ENCODE results near the gene IPO11. TPM values are rescaled to one million over a fixed set of nuclear protein-coding genes. Genes with fewer than 3 reads are reported as not detected.
"Not testable (repeated sequence)": the region's sequence is repeated elsewhere in the genome, so short reads cannot be mapped to it uniquely, and the experiment has no call there.

Gene IPO11
- total RNA-seq, 1 experiment from 2014 or later = 30.7 TPM

- no peak for DNase-seq (ENCODE audit: low read depth)
Observed at GRCh38 chr5:62600560-62601252, 188.1 kb downstream of the IPO11 start.

DNA sequence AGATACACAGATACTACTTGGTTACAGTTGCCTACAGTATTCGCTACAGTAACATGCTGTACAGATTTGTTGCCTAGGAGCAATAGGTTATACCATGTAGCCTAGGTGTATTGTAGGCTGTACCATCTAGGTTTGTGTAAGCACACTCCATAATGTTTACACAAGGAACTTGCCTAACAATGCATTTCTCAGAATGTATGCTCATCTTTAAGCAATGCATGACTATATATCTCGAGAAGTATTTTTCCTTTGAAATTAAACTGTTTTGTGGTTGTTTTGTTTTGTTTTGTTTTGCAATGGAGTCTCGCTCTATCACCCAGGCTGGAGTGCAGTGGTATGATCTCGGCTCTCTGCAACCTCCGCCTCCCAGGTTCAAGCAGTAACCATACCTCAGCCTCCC lies 191.4 kb downstream of the IPO11 start:
- no peak for DNase-seq (ENCODE audit: low read depth)

GRCh38 chr5:62605638-62606037 lies 193.1 kb downstream of the IPO11 start:
- no peak for DNase-seq (ENCODE audit: low read depth)

- DNase-seq (ENCODE audit: low read depth) = no peak
Observed at GRCh38 chr5:62606878-62607277, 194.3 kb downstream of the IPO11 start.

DNA sequence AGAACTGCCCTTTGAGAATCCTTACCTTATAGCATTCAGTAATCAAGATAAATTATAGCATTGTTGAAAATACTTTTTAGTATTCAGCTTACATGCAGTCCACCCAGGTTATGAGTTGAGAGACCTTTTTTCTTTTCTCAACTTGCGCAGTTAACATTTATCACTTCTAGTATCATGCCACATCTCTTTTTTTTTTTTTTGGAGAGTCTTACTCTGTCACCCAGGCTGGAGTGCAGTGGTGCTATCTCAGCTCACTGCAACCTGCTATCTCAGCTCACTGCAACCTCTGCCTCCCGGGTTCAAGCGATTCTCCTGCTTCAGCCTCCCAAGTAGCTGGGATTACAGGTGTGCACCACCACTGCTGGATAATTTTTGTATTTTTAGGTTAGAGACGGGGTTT lies 195.1 kb downstream of the IPO11 start:
- no peak for DNase-seq (ENCODE audit: low read depth)

DNA sequence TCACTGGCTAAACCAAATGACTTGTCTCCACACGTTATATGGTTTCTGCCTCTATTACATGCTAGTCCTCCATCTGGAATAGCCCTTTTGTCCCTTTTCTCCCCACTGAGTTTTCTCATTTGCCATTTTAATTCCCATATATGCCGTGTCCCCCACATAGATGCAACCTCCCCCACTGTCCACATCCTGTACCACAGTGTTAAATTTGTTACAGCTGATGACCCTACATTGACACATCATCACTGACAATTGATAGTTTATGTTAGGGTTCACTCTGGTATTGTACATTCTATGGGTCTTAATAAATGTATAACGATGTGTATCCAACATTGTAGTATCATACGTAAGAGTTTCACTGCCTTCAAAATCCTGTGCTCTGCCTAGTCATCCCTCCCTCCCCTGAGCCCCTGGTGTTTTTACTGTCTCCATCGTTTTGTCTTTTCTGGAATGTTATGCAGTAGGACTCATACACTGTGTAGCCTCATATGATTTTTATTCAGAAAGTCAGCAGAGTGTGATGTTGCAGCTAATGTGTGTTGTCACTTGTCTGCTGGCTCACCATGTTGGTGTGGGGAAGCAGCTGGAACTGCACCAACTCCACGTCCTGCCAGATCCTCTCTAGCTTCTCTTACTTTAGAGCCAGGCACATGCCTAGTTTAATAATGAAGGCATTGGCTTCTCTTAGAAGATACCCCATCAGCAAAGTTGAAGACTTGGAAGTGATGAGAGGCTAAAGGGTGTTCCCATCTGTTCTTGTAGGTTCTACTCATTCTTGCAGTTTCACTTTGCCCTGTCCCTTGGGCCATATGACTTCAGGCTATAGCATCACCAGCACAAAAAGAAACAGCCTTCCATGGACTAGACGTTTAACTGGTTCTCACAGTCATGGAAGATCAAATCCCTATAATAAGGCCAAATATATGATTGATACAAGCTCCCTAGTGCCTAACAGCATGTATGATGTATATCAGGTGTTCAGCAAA lies 196.3 kb downstream of the IPO11 start:
- DNase-seq (ENCODE audit: low read depth) = no peak

DNA sequence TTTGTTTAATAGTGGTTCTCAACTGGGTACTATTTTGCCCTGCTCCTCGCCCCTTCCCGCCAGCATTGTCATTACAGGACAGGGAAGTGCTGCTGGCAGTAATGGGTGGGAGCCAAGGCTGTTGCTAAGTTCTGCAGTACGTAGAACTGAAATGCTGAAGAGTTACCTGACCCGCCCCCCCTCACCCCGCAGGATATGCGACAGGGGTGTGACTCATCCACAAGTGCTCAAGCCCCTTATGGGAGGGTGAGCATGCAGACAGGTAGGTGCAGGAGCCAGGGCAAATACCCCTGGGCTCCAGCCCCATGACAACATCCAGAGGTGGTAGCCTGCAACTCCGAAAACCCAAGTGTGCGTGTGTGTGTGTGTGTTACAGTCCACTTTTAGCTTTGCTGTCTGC lies 201.8 kb downstream of the IPO11 start:
- no peak for DNase-seq (ENCODE audit: low read depth)

DNA sequence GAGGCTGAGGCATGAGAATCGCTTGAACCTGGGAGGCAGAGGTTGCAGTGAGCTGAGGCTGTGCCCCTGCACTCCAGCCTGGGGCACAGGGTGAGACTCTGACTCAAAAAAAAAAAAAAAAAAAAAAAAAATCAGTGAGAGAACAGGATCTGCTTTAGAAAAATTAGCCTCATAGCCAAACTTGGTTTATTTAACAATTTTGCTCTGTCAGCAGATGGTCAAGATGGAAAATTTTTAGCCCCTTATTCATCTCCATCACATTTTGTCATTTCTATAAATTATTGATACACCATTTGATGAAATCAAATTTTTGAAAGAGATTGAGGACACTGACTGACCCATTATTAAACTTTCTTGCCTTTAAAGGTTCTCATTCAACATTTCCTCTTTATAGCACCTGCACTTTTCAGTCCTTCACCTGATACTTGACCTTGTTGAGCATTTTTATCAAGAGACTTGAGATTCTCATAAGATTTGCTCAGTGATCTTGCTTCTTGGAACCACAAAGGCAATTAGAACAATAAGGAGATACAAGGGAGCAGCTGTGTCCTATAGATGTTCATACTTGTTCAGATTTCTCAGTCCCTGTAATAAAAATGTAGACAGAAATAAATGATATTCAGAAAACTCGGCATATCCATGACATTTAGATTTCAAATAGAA lies 204.2 kb downstream of the IPO11 start:
- no peak for DNase-seq (ENCODE audit: low read depth)

- DNase-seq (ENCODE audit: low read depth) = no peak
Observed at GRCh38 chr5:62617943-62618342, 205.4 kb downstream of the IPO11 start.

GRCh38 chr5:62620761-62621160 lies 208.2 kb downstream of the IPO11 start:
- no peak for DNase-seq (ENCODE audit: low read depth)

DNA sequence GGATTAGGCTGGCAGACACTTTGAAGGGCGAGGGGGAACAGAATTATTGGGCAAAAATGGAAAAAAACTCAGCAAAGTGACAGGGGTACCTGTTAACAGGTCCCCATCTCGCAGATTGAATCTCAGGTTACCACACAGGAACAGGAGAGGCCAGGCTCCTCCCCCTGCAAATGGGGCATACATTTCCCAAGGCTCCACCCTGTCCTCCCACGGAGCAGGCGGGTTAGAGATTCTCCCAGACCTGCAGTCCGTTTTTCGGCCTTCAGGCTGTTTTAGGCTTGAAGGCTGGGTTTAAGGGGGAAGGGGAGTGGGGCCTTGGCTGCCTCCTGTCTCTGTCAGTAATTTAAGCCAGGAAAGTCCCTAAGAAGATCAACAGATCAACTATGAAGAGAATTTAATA lies 208.7 kb downstream of the IPO11 start:
- DNase-seq (ENCODE audit: low read depth) = peak; percentile 11

DNA sequence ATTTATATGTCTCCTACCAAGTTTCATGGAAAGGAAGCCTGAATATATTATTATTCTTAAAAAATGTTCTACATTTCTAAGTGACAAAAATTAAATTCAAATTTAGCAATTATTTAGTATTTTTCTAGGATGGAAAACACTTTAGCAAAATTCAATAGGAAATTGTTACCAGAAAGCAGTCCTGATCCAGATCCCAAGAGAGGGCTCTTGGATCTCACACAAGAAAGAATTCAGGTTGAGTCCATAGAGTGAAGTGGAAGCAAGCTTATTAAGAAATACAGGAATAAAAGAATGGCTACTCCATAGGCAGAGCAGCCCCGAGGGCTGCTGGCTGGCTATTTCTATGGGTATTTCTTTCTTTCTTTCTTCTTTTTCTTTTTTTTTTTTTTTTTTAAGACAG lies 210.7 kb downstream of the IPO11 start:
- DNase-seq (ENCODE audit: low read depth) = no peak

- DNase-seq (ENCODE audit: low read depth) = not testable (repeated sequence)
Observed at GRCh38 chr5:62624436-62624835, 211.9 kb downstream of the IPO11 start.

DNA sequence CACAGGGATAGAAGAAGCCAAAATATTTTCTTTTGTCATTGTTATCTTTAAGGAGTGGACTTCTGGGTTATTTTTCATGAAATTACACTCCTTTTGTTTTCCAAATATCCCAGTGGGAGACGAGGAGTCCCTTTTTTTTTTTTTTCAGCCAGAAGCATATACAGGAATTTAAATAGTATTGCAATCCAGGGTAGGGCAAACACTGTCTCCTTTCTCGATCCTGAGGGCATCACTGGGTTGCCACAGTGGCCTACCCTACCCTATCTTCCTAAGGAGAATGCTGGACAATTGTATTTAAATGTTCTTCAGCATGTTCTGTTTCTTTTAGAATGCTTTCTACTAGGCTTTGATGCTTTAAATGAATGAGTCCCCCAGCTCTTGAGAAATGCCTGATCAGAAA lies 214.0 kb downstream of the IPO11 start:
- no peak for DNase-seq (ENCODE audit: low read depth)

- no peak for DNase-seq (ENCODE audit: low read depth)
Observed at GRCh38 chr5:62627121-62627520, 214.6 kb downstream of the IPO11 start.

DNA sequence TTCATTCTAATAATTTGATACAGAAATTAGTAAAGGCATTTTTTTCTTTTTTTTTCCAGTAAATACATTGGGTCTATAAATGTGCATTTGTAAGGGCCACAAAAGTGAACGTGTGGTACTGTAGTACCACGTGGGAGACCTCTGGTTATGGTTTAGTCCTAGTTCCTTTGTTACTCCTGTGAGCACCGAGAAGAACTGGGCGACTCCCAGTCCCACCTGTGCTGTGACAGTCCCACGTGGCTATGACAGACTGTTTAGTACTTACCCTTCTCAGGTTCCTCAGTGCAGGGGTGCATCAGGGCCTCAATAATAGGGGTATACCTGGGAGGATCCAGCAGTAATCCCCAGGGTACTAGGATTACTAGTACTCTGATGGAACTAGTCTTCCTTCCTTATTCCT lies 215.3 kb downstream of the IPO11 start:
- no peak for DNase-seq (ENCODE audit: low read depth)

- DNase-seq (ENCODE audit: low read depth) = no peak
Observed at GRCh38 chr5:62631909-62632580, 219.5 kb downstream of the IPO11 start.

GRCh38 chr5:62633243-62633642 lies 220.7 kb downstream of the IPO11 start:
- no peak for DNase-seq (ENCODE audit: low read depth)

- DNase-seq (ENCODE audit: low read depth) = no peak
Observed at GRCh38 chr5:62640446-62640845, 227.9 kb downstream of the IPO11 start.

GRCh38 chr5:62642468-62642867 lies 229.9 kb downstream of the IPO11 start:
- DNase-seq (ENCODE audit: low read depth) = no peak

DNA sequence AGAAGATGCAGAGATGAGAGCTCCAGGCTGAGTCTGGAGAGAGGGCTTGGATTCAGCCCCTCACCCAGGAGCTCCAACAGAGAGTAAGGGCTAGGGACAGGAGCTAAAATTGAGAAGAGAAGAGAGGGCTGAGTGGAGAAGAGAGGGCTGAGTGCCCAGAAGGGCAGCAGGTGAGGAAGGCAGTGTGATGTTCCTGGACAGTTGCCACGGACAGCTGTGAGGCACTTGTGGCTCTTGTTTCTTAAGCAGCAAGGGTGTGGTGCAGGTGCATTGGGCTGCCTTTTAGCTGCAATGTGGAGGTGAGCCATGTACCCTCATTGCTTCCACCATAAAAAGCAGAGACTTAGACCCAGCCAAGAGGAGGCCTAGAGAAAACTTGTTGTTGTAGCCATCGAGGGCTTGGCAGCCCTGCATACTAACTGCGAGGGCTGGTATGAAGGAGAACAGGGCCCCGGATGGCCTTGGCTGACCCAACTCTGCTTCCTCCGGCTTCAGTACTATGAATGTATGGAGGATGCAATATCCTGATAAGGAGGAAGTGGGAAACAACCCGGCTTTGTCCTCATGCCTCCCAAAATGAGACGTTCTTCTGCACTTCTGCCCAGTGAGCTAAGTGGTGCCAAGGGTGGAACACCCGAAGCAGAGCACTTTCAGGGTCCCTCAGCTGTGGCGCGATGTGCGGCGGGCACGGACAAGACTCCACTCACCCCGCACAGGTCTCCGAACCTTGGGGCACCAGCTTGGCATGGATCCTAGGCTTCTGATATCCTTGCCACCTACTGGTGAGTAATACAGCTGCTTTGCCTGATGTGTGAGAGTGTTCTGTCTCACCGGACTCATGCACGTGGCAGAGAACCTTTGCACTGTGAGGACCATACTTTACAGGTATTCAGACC lies 231.2 kb downstream of the IPO11 start:
- no peak for DNase-seq (ENCODE audit: low read depth)

Measured in Daoy (cell line).